Endothelial cell of umbilical vein (primary cell): ENCODE measurements around the gene LAD1. TPM values are rescaled to one million over a fixed set of nuclear protein-coding genes. Genes with fewer than 3 reads are reported as not detected.

Source experiments
- BruUV-seq: library from RNA; stranded (reverse); fragments of 400-500 nt; replicated peaks from 2 replicates; lab custom pipeline; 2021; lab: Mats Ljungman, UMichigan
- CTCF ChIA-PET: fragments of 300-600, 350-600 bp; sonication (Branson Sonifier 250); formaldehyde crosslinking; loops from one replicate; lab custom pipeline; 2021; ENCODE audit warnings: antibody characterized with exemption, inconsistent platforms; lab: Charles Lee
- POLR2A ChIA-PET: fragments of 300-600, 350-600 bp; sonication (Branson Sonifier 250); formaldehyde crosslinking; loops from one replicate; lab custom pipeline; 2021; ENCODE audit warnings: antibody characterized with exemption, inconsistent platforms; lab: Charles Lee
- DNase-seq: peaks from one replicate; pipeline ENCODE4 v3.0.0-alpha.2; 2011; ENCODE audit warnings: low read depth, low spot score
- FAIRE-seq: peaks from 2 replicates; lab custom pipeline; 2011; peaks lifted over from hg19 to GRCh38; lab: Jason Lieb, UNC
- H2AFZ ChIP-seq: 2 replicates; pipeline ENCODE4 v1.6.0; 2012; ENCODE audit warnings: low read depth, low read length, control low read depth, inconsistent platforms
- H3K27ac ChIP-seq: 2 replicates; pipeline ENCODE4 v1.5.1; 2011; ENCODE audit warnings: low read depth, mild to moderate bottlenecking, control low read depth, low read length, moderate library complexity; ENCODE audit not compliant: insufficient read depth
- H3K27me3 ChIP-seq, 2 experiments: 2 replicates each; pipeline versions ENCODE4 v1.6.0 to v1.6.1; 2011; ENCODE audit warnings: low read length in 2 of 2, mixed read lengths in 1 of 2; ENCODE audit not compliant: control insufficient read depth in 2 of 2, insufficient read depth in 2 of 2
- H3K36me3 ChIP-seq, 2 experiments: 2 replicates in 1 of 2; 3 replicates in 1 of 2; pipeline ENCODE4 v1.5.1; 2011; ENCODE audit warnings: low read length in 2 of 2, mild to moderate bottlenecking in 1 of 2, moderate library complexity in 1 of 2; ENCODE audit not compliant: control insufficient read depth in 2 of 2, insufficient read depth in 2 of 2; ENCODE audit errors: extremely low read depth in 1 of 2
- H3K4me1 ChIP-seq: 3 replicates; pipeline ENCODE4 v1.5.1; 2011; ENCODE audit warnings: mild to moderate bottlenecking, low read length; ENCODE audit not compliant: control insufficient read depth, insufficient read depth; ENCODE audit errors: extremely low read depth
- H3K4me2 ChIP-seq: 2 replicates; pipeline ENCODE4 v1.6.1; 2011; ENCODE audit warnings: low read length, control low read depth, mixed read lengths; ENCODE audit not compliant: insufficient read depth
- H3K4me3 ChIP-seq, 3 experiments: fragments of 200-600 bp in 1 of 3; sonication (generic), shearing (Covaris generic) in 1 of 3; replicated peaks in 1 of 3; 2 replicates each; pipeline ENCODE4 v1.5.1; 2011 to 2016; ENCODE audit warnings: control low read depth in 3 of 3, low read length in 3 of 3, mild to moderate bottlenecking in 2 of 3, inconsistent platforms in 1 of 3, low read depth in 1 of 3, moderate library complexity in 1 of 3; ENCODE audit not compliant: insufficient read depth in 1 of 3
- H3K79me2 ChIP-seq: 2 replicates; pipeline ENCODE4 v1.6.0; 2012; ENCODE audit warnings: low read length, inconsistent platforms; ENCODE audit not compliant: control insufficient read depth, insufficient read depth
- H3K9ac ChIP-seq: replicated peaks from 2 replicates; pipeline ENCODE3; 2011; ENCODE audit warnings: low read length, control low read depth; ENCODE audit not compliant: insufficient read depth; ENCODE audit errors: extremely low read depth
- H3K9me1 ChIP-seq: replicated peaks from 3 replicates; pipeline ENCODE4 v1.6.0; 2011; ENCODE audit warnings: mild to moderate bottlenecking, low read length; ENCODE audit not compliant: control insufficient read depth, insufficient read depth; ENCODE audit errors: extremely low read depth
- H3K9me3 ChIP-seq: replicated peaks from 2 replicates; pipeline ENCODE4 v1.5.1; 2012; ENCODE audit warnings: low read length, inconsistent platforms; ENCODE audit not compliant: control insufficient read depth, insufficient read depth
- H4K20me1 ChIP-seq: replicated peaks from 2 replicates; pipeline ENCODE3; 2011; ENCODE audit warnings: mild to moderate bottlenecking, low read length; ENCODE audit not compliant: control insufficient read depth, insufficient read depth; ENCODE audit errors: extremely low read depth
- CTCF ChIP-seq, 2 donors: IDR thresholded peaks; 1 replicate in 1 of 2; 2 replicates in 1 of 2; pipeline ENCODE4 v1.5.1; 2011; ENCODE audit warnings: low read length in 2 of 2, mild to moderate bottlenecking in 2 of 2, moderate library complexity in 2 of 2, control low read depth in 1 of 2, inconsistent platforms in 1 of 2, low read depth in 1 of 2; ENCODE audit not compliant: insufficient read depth in 1 of 2; ENCODE audit errors: extremely low read depth in 1 of 2
- EZH2 ChIP-seq: IDR thresholded peaks from 2 replicates; pipeline ENCODE4 v1.6.1; 2012; ENCODE audit warnings: borderline replicate concordance, low read depth, mild to moderate bottlenecking, moderate library complexity, low read length, inconsistent platforms; ENCODE audit not compliant: severe bottlenecking
- FOS ChIP-seq: IDR thresholded peaks from 2 replicates; pipeline ENCODE4 v1.6.1; 2011; ENCODE audit warnings: mild to moderate bottlenecking, low read length, moderate library complexity, borderline replicate concordance; ENCODE audit not compliant: insufficient read depth
- GATA2 ChIP-seq: IDR thresholded peaks from 2 replicates; pipeline ENCODE4 v1.7.0; 2011; ENCODE audit warnings: low read depth, mild to moderate bottlenecking, moderate library complexity, mixed read lengths, low read length; ENCODE audit not compliant: insufficient read length, insufficient read depth
- JUN ChIP-seq: IDR thresholded peaks from 2 replicates; pipeline ENCODE4 v1.6.1; 2011; ENCODE audit warnings: borderline replicate concordance, low read depth; ENCODE audit not compliant: insufficient read length, insufficient read depth
- MAX ChIP-seq: IDR thresholded peaks from 2 replicates; pipeline ENCODE4 v1.6.1; 2011; ENCODE audit not compliant: insufficient read depth, insufficient read length
- MYC ChIP-seq: IDR thresholded peaks from one replicate; pipeline ENCODE4 v1.6.1; 2011; ENCODE audit warnings: mild to moderate bottlenecking, low read depth, low read length
- POLR2A ChIP-seq: IDR thresholded peaks from 2 replicates; pipeline ENCODE4 v1.6.1; 2012; ENCODE audit warnings: low read depth, mild to moderate bottlenecking, control low read depth, low read length
- POLR2AphosphoS5 ChIP-seq: IDR thresholded peaks from 2 replicates; pipeline ENCODE4 v1.6.1; 2012; ENCODE audit warnings: low read depth, mild to moderate bottlenecking, control low read depth, low read length, moderate library complexity; ENCODE audit not compliant: insufficient read depth
- dilution Hi-C: fragments of 300-500 bp; cut with MboI; formaldehyde crosslinking; loops from one replicate; pipeline ENCODE4 v1.15.0; 2019; ENCODE audit warnings: low sequenced_read_pairs; ENCODE audit not compliant: extremely low pct_ligation_motif_present
- intact Hi-C: fragments of 100-400 bp; cut with micrococcal nuclease; formaldehyde crosslinking; loops from one replicate; pipeline ENCODE4 v1.10.0; 2022
- polyA plus RNA-seq, 4 experiments: library from polyadenylated mRNA; depleted of rRNA in 3 of 4; stranded (reverse) in 3 of 4; unstranded in 1 of 4; fragments of >200 nt; gene quantifications; 2 replicates each; pipeline versions ENCODE4 v1.2.1 to v1.2.3, GENCODE V29; 2011 to 2012; ENCODE audit warnings: missing spikeins in 1 of 4
- total RNA-seq: library from RNA; stranded (reverse); gene quantifications from 2 replicates; pipeline ENCODE4 v1.2.3, GENCODE V29; 2021

Gene LAD1
- total and polyA plus RNA-seq, 2 donors (not counting 3 experiments of a cell fraction or from before 2014, with no cell fraction given), result not detected

GRCh38 chr1:201360901-201361651, 38.0 kb downstream of the LAD1 start:
- no TSS peak for BruUV-seq
- TF ChIP-seq CTCF (IDR thresholded peaks at IDR 0.05; ENCODE audit: extremely low read depth in 1 of 2, insufficient read depth in 1 of 2, low read depth in 1 of 2, low read length in 2 of 2) (no peak), MYC (no peak), POLR2A (no peak), JUN (no peak), FOS (no peak), GATA2 (no peak), POLR2AphosphoS5 (no peak), EZH2 (no peak), MAX (no peak)
- FAIRE-seq, result no peak
- dilution Hi-C loops, result no loop called here
- Histone ChIP-seq H3K36me3 (no peaks in the 10 kb centered on the region), H3K4me3 (no peak overlapping the region), H3K9me1 (no peaks in the 10 kb centered on the region), H2AFZ (no peak overlapping the region), H3K4me2 (no peak overlapping the region), H3K4me1 (peaks cover 6% of the 10 kb centered on the region), H4K20me1 (no peaks in the 10 kb centered on the region), H3K9me3 (no peaks in the 10 kb centered on the region), H3K9ac (no peak overlapping the region), H3K79me2 (no peaks in the 10 kb centered on the region), H3K27ac (no peak overlapping the region), H3K27me3 (peaks cover 0 to 3% of the 10 kb centered on the region in 2 experiments)
- intact Hi-C loops, result loop anchor here (1.0 kb wide), 1 partner anchor 13 kb away; no protein-coding TSS in a partner anchor
- ChIA-PET POLR2A (no interaction called here), CTCF (interaction anchor here (0.6 to 6.8 kb wide), 20 partner anchors 11 to 389 kb away, joined by 3 to 109 read pairs (median 4); no protein-coding TSS in a partner anchor)
- DNase-seq, result no peak
